ENCODE data around the gene C2CD4C. TPM values are rescaled to one million over a fixed set of nuclear protein-coding genes. Genes with fewer than 3 reads are reported as not detected.
"Not testable (repeated sequence)": the region's sequence is repeated elsewhere in the genome, so short reads cannot be mapped to it uniquely, and the experiment has no call there.

C2CD4C gene
- total RNA-seq, 1 experiment from 2014 or later: 9.8 TPM

GRCh38 chr19:428149-428548 is 19.2 kb upstream of the C2CD4C start:
- Mint-ChIP-seq H3K4me1 (no peaks in the 10 kb centered on the region), H3K27me3 (ENCODE audit: low read depth) (peaks cover 3% of the 10 kb centered on the region; the same call in 1 of the 2 replicates), H3K36me3 (peaks cover 19% of the 10 kb centered on the region), H3K27ac (no peak overlapping the region), H3K4me3 (no peak overlapping the region), H3K9me3 (peaks cover 30% of the 10 kb centered on the region)
- DNase-seq (ENCODE audit: low spot score) (no peak), ATAC-seq (no peak)
- POLR2A ChIA-PET: no interaction called here
- CTCF ChIA-PET: no interaction called here
- TF ChIP-seq ZNF138 (CRISPR knock-in tag; conservative IDR thresholded peaks at IDR 0.05): no peak
- TF ChIP-seq MLX (CRISPR knock-in tag; IDR thresholded peaks at IDR 0.05): no peak
- TF ChIP-seq CREM (CRISPR knock-in tag; IDR thresholded peaks at IDR 0.05): no peak
- TF ChIP-seq USF1 (CRISPR knock-in tag; IDR thresholded peaks at IDR 0.05): no peak
- no peak for TF ChIP-seq PRDM15 (CRISPR knock-in tag; IDR thresholded peaks at IDR 0.05)
- no peak for TF ChIP-seq FOXK1 (CRISPR knock-in tag; IDR thresholded peaks at IDR 0.05)
- TF ChIP-seq ARID4B (CRISPR knock-in tag; IDR thresholded peaks at IDR 0.05; ENCODE audit: borderline replicate concordance): no peak
- TF ChIP-seq FOXP4 (CRISPR knock-in tag; IDR thresholded peaks at IDR 0.05): no peak
- no peak for TF ChIP-seq GRHL2 (CRISPR knock-in tag; IDR thresholded peaks at IDR 0.05; ENCODE audit: insufficient replicate concordance, severe bottlenecking)
- TF ChIP-seq E2F5 (CRISPR knock-in tag; IDR thresholded peaks at IDR 0.05): no peak
- no peak for TF ChIP-seq CDX4 (CRISPR knock-in tag; IDR thresholded peaks at IDR 0.05; ENCODE audit: borderline replicate concordance)
- no peak for TF ChIP-seq ZMAT4 (CRISPR knock-in tag; IDR thresholded peaks at IDR 0.05)
- no peak for TF ChIP-seq JAZF1 (CRISPR knock-in tag; IDR thresholded peaks at IDR 0.05)
- TF ChIP-seq ZBTB21 (CRISPR knock-in tag; IDR thresholded peaks at IDR 0.05; ENCODE audit: borderline replicate concordance): no peak
- TF ChIP-seq EMX1 (CRISPR knock-in tag; IDR thresholded peaks at IDR 0.05): no peak

- CTCF ChIA-PET; H3K4me3 Mint-ChIP-seq; H3K27me3 Mint-ChIP-seq (ENCODE audit: low read depth); H3K27ac Mint-ChIP-seq; ATAC-seq; H3K4me1 Mint-ChIP-seq; POLR2A ChIA-PET; DNase-seq (ENCODE audit: low spot score): not testable (repeated sequence)
- Mint-ChIP-seq H3K36me3 (peaks cover 19% of the 10 kb centered on the region), H3K9me3 (peaks cover 30% of the 10 kb centered on the region)
Observed at GRCh38 chr19:427675-428074, 18.7 kb upstream of the C2CD4C start.

All from WTC11 (cell line).